Pericardium fibroblast (primary cell): ENCODE results near the gene TPH1. TPM values are rescaled to one million over a fixed set of nuclear protein-coding genes. Genes with fewer than 3 reads are reported as not detected.

Experiments used
- total RNA-seq: library from RNA; depleted of rRNA; stranded (reverse); fragments of >200 nt; gene quantifications from 2 replicates; pipeline ENCODE4 v1.2.3, GENCODE V29; 2015

Gene TPH1
- 0.23 TPM in 1 of 2 replicates, not detected in the other for total RNA-seq

GRCh38 chr11:18046116-18046777 is at the start of gene TPH1:
TSS of gene TPH1 (minus strand) at chr11:18046269. CDS start at chr11:18040762, 5,507 bp downstream.

GRCh38 chr11:18012906-18013781 is 32.9 kb downstream of the TPH1 start, which contains the start of gene SERGEF:
TSS of gene SERGEF (minus strand) at chr11:18013047. CDS start at chr11:18013010, 37 bp downstream.

Other genes starting within 250 kb of the TPH1 start
- 13.0 and 15.4 TPM in 2 replicates for gene SERGEF, start 33.2 kb downstream of the TPH1 start, total RNA-seq
- gene SAAL1, start 59.8 kb upstream of the TPH1 start, total RNA-seq, result 11.8 and 12.2 TPM in 2 replicates
- gene MRGPRX3, start 86.3 kb upstream of the TPH1 start, total RNA-seq, result not detected in 2 replicates
- gene MRGPRX4, start 126.6 kb upstream of the TPH1 start, total RNA-seq, result not detected in 2 replicates
- not detected in 2 replicates for gene SAA4, start 190.5 kb upstream of the TPH1 start, total RNA-seq
- 0.47 TPM in 1 of 2 replicates, not detected in the other for gene SAA2, start 202.4 kb upstream of the TPH1 start, total RNA-seq
- gene SAA1, start 220.0 kb upstream of the TPH1 start, total RNA-seq, result 0.34 and 15.5 TPM in 2 replicates